SIG-M5 (cell line): ENCODE results near the gene CNTFR.
A peak's percentile ranks its signal among the peaks of the same experiment; 100 is the strongest.

Experiments
- DNase-seq: peaks from one replicate; lab custom pipeline; 2025; lab: John Stamatoyannopoulos, UW

The CNTFR gene

GRCh38 chr9:34620061-34620994 is 30.8 kb upstream of the CNTFR start, which contains the start of gene DCTN3:
TSS of gene DCTN3 (minus strand) at chr9:34620495. CDS start at chr9:34620464, 31 bp downstream.
- peak; percentile 54 for DNase-seq

- no peak for DNase-seq
Observed at GRCh38 chr9:34615132-34615531, 25.6 kb upstream of the CNTFR start.

- no peak for DNase-seq
Observed at GRCh38 chr9:34612788-34613390, 23.4 kb upstream of the CNTFR start.

- no peak for DNase-seq
Observed at GRCh38 chr9:34611811-34612787, 22.6 kb upstream of the CNTFR start, which contains the start of gene RPP25L. TSS of gene RPP25L (minus strand) at chr9:34612097. CDS start at chr9:34611296, 801 bp downstream.

GRCh38 chr9:34611251-34611810 is 21.8 kb upstream of the CNTFR start:
- DNase-seq = no peak

GRCh38 chr9:34610434-34611206 is 21.1 kb upstream of the CNTFR start:
- DNase-seq = no peak

- DNase-seq = no peak
Observed at GRCh38 chr9:34607331-34607730, 17.8 kb upstream of the CNTFR start.

GRCh38 chr9:34606905-34607304 is 17.4 kb upstream of the CNTFR start:
- DNase-seq = no peak

- DNase-seq = no peak
Observed at GRCh38 chr9:34606190-34606589, 16.7 kb upstream of the CNTFR start.

- DNase-seq = no peak
Observed at GRCh38 chr9:34603610-34604231, 14.2 kb upstream of the CNTFR start.

- DNase-seq = no peak
Observed at GRCh38 chr9:34601937-34602573, 12.5 kb upstream of the CNTFR start.

GRCh38 chr9:34600908-34601307 is 11.4 kb upstream of the CNTFR start:
- no peak for DNase-seq

GRCh38 chr9:34599546-34599945 is 10.0 kb upstream of the CNTFR start:
- no peak for DNase-seq

- DNase-seq = no peak
Observed at GRCh38 chr9:34594177-34594576, 4.7 kb upstream of the CNTFR start.

- DNase-seq = no peak
Observed at GRCh38 chr9:34592895-34593601, 3.5 kb upstream of the CNTFR start.

GRCh38 chr9:34591917-34592866 is 2.7 kb upstream of the CNTFR start:
- DNase-seq = no peak

GRCh38 chr9:34591248-34591916 is 1.9 kb upstream of the CNTFR start:
- no peak for DNase-seq
